GM10266 (cell line): Measurements from ENCODE around the gene AGBL1.

ENCODE experiments used
- DNase-seq: peaks from one replicate; pipeline ENCODE4 v3.0.0; 2012; ENCODE audit errors: extremely low spot score
- CTCF ChIP-seq: IDR thresholded peaks from 2 replicates; pipeline ENCODE4 v1.5.1; 2012; ENCODE audit warnings: mild to moderate bottlenecking, low read depth; ENCODE audit not compliant: control insufficient read depth, insufficient read depth; ENCODE audit errors: missing control alignments

Gene AGBL1

GRCh38 chr15:86079508-86080266, at the start of gene AGBL1:
Gene AGBL1, plus strand, starts transcription at chr15:86079871.
- no peak for TF ChIP-seq CTCF
- DNase-seq: no peak

GRCh38 chr15:86034904-86035303, 44.8 kb upstream of the AGBL1 start:
- TF ChIP-seq CTCF: no peak

GRCh38 chr15:86036243-86036642, 43.4 kb upstream of the AGBL1 start:
- no peak for TF ChIP-seq CTCF
- DNase-seq: no peak

More at GRCh38 chr15:86034904-86035303, 44.8 kb upstream of the AGBL1 start:
- DNase-seq: no peak

DNA sequence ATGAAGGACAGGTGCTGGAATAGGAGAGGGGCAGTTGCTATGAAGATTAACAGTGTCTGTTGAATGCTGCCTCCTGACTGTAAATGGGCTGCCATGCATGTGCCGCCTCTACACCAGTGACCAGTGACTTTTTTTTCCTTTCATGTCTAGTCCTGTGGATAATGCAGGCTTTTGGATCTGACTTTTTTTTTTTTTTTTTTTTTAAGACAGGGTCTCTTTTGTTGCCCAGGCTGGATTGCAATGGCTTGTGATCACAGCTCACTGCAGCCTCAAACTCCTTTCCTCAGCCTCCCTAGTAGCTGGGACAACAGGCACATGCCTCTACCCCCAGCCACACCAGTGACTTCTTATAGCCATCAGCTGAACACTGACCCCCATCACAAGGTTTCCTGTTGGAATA, 41.2 kb upstream of the AGBL1 start:
- TF ChIP-seq CTCF: no peak
- DNase-seq: no peak

DNA sequence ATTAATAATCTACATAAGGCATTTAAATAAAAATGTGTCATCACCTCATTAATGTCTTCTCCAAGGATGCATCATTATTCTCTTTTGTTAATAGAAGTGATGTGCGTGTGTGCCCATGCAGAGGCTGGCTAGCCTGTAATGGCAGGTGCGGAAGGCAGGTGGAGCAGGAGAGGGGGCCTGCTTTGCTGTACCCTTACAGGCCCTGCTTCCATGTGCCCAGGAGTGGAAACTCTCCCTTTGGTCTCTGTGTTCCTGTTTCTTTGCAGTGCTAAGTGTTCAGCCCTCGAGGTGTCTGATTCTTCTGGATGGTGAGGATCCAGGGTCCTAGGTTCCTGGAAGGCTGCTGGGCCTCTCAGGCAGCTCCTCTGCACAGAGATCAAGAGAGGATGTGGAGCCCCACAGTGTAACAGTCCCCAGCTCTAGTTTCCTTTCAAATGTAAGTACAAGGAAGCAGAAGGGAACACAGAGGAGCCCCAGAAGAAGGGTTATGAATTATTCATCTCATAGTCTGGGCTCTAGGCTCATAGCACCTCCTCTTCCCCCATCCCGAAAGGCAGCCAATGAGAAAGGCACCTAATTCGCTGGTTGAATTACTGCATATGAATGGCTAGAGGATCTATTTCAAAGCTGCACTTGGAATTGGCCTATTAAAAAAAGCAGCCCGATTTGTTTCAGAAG, 39.2 kb upstream of the AGBL1 start:
- TF ChIP-seq CTCF: no peak
- DNase-seq: no peak

DNA sequence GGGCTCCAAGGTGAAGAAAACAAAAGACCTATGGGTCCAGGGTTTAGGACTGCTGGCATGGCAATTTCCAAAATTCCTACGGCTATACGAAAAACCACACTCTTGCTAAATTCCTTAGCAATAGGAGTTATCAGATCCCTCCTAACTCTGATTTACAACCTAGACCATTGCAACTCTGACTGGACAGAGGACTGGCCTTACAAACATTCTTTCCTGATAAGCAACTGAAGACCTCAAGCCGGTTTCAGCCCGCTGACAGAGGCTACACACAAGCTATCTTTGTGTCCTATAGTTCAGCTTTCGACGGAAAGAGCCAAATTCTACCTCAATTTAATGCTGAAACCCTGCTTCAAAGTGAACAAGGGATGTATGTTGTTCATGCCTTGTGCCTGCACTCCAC, 38.3 kb upstream of the AGBL1 start:
- TF ChIP-seq CTCF: no peak
- DNase-seq: no peak

DNA sequence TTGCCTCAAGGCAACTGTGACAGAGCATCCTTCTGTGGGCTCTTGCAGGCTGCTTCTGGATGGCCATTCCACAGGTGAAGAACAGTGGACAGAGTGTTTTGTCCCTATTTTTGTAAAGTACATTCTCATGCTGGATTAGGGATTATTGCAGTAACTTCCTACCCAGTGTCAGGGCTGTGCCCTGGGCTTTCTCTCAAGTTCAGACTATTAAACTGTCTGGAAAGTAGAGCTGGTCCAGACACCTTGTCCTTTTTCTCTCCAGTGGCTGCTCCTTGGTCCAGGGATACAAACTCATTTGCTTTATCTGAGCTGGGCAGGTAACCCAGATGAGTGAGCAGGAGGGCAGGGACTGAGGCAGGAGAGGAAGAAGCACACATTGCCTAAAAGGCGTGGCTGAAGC, 37.4 kb upstream of the AGBL1 start:
- TF ChIP-seq CTCF: no peak
- DNase-seq: no peak
